ENCODE results near the gene TCP1. TPM values are rescaled to one million over a fixed set of nuclear protein-coding genes. Genes with fewer than 3 reads are reported as not detected.
"Not testable (repeated sequence)": the region's sequence is repeated elsewhere in the genome, so short reads cannot be mapped to it uniquely, and the experiment has no call there.

TCP1 gene
- total RNA-seq, 1 donor from 2014 or later: 167 TPM

- no peak for TF ChIP-seq CTCF (IDR thresholded peaks at IDR 0.05)
- Mint-ChIP-seq H3K4me3 (ENCODE audit: unreplicated experiment) (no peak overlapping the region), H3K27ac (ENCODE audit: unreplicated experiment) (no peak overlapping the region), H3K4me1 (ENCODE audit: unreplicated experiment) (peaks cover 5% of the 10 kb centered on the region), H3K36me3 (ENCODE audit: unreplicated experiment) (no peaks in the 10 kb centered on the region), H3K9me3 (ENCODE audit: unreplicated experiment) (no peaks in the 10 kb centered on the region), H3K27me3 (ENCODE audit: unreplicated experiment) (no peaks in the 10 kb centered on the region)
- no peak for DNase-seq (ENCODE audit: extremely low spot score, unreplicated experiment)
Measured at GRCh38 chr6:159829526-159829925, 40.1 kb upstream of the TCP1 start.

GRCh38 chr6:159828074-159828473 lies 38.7 kb upstream of the TCP1 start:
- Mint-ChIP-seq H3K4me1 (ENCODE audit: unreplicated experiment) (peaks cover 5% of the 10 kb centered on the region), H3K36me3 (ENCODE audit: unreplicated experiment) (no peaks in the 10 kb centered on the region), H3K9me3 (ENCODE audit: unreplicated experiment) (no peaks in the 10 kb centered on the region), H3K27ac (ENCODE audit: unreplicated experiment) (no peak overlapping the region), H3K27me3 (ENCODE audit: unreplicated experiment) (no peaks in the 10 kb centered on the region), H3K4me3 (ENCODE audit: unreplicated experiment) (no peak overlapping the region)
- TF ChIP-seq CTCF (IDR thresholded peaks at IDR 0.05): no peak
- no peak for DNase-seq (ENCODE audit: extremely low spot score, unreplicated experiment)

- no peaks in the 10 kb centered on the region for H3K27me3 Mint-ChIP-seq (ENCODE audit: unreplicated experiment)
- TF ChIP-seq CTCF (IDR thresholded peaks at IDR 0.05): no peak
- no peaks in the 10 kb centered on the region for H3K36me3 Mint-ChIP-seq (ENCODE audit: unreplicated experiment)
- H3K4me1 Mint-ChIP-seq (ENCODE audit: unreplicated experiment): peaks cover 5% of the 10 kb centered on the region
- DNase-seq (ENCODE audit: extremely low spot score, unreplicated experiment): no peak
- no peaks in the 10 kb centered on the region for H3K9me3 Mint-ChIP-seq (ENCODE audit: unreplicated experiment)
- no peak overlapping the region for H3K4me3 Mint-ChIP-seq (ENCODE audit: unreplicated experiment)
- no peak overlapping the region for H3K27ac Mint-ChIP-seq (ENCODE audit: unreplicated experiment)
Measured at GRCh38 chr6:159826968-159827647, 37.7 kb upstream of the TCP1 start.

GRCh38 chr6:159826004-159826403 lies 36.6 kb upstream of the TCP1 start:
- Mint-ChIP-seq H3K4me1 (ENCODE audit: unreplicated experiment) (peaks cover 5% of the 10 kb centered on the region), H3K4me3 (ENCODE audit: unreplicated experiment) (no peak overlapping the region), H3K27ac (ENCODE audit: unreplicated experiment) (no peak overlapping the region), H3K27me3 (ENCODE audit: unreplicated experiment) (no peaks in the 10 kb centered on the region), H3K36me3 (ENCODE audit: unreplicated experiment) (no peaks in the 10 kb centered on the region), H3K9me3 (ENCODE audit: unreplicated experiment) (no peaks in the 10 kb centered on the region)
- no peak for DNase-seq (ENCODE audit: extremely low spot score, unreplicated experiment)
- no peak for TF ChIP-seq CTCF (IDR thresholded peaks at IDR 0.05)

GRCh38 chr6:159824690-159825089 lies 35.3 kb upstream of the TCP1 start:
- not testable (repeated sequence) for DNase-seq (ENCODE audit: extremely low spot score, unreplicated experiment); H3K27ac Mint-ChIP-seq (ENCODE audit: unreplicated experiment); H3K4me3 Mint-ChIP-seq (ENCODE audit: unreplicated experiment); H3K9me3 Mint-ChIP-seq (ENCODE audit: unreplicated experiment); H3K36me3 Mint-ChIP-seq (ENCODE audit: unreplicated experiment); H3K27me3 Mint-ChIP-seq (ENCODE audit: unreplicated experiment)
- peaks cover 11% of the 10 kb centered on the region for H3K4me1 Mint-ChIP-seq (ENCODE audit: unreplicated experiment)

Data from osteocyte (in vitro differentiated cells).